Astrocyte (in vitro differentiated cells and primary cell): ENCODE measurements around the gene TRIM47. TPM values are rescaled to one million over a fixed set of nuclear protein-coding genes. Genes with fewer than 3 reads are reported as not detected.
A peak's percentile ranks its signal among the peaks of the same experiment; 100 is the strongest.

Source experiments
- DNase-seq: peaks from one replicate; pipeline ENCODE4 v3.0.0-alpha.2; 2010; ENCODE audit warnings: low read depth
- FAIRE-seq: peaks from 2 replicates; lab custom pipeline; 2011; peaks lifted over from hg19 to GRCh38; lab: Jason Lieb, UNC
- H2AFZ ChIP-seq: 2 replicates; pipeline ENCODE4 v1.6.0; 2012; ENCODE audit warnings: low read depth, low read length, inconsistent platforms
- H3K27ac ChIP-seq: 2 replicates; pipeline ENCODE4 v1.5.1; 2011; ENCODE audit warnings: low read depth, low read length, inconsistent platforms
- H3K27me3 ChIP-seq: 2 replicates; pipeline ENCODE4 v1.6.0; 2011; ENCODE audit warnings: low read length, inconsistent platforms; ENCODE audit not compliant: insufficient read depth
- H3K36me3 ChIP-seq: 2 replicates; pipeline ENCODE4 v1.5.1; 2011; ENCODE audit warnings: low read length, inconsistent platforms; ENCODE audit not compliant: insufficient read depth
- H3K4me1 ChIP-seq: 2 replicates; pipeline ENCODE4 v1.5.1; 2011; ENCODE audit warnings: low read length, inconsistent platforms; ENCODE audit not compliant: insufficient read depth
- H3K4me2 ChIP-seq: 2 replicates; pipeline ENCODE4 v1.6.0; 2012; ENCODE audit warnings: low read length, inconsistent platforms
- H3K4me3 ChIP-seq: 2 replicates; pipeline ENCODE4 v1.5.1; 2011; ENCODE audit warnings: low read depth, mild to moderate bottlenecking, low read length, inconsistent platforms; ENCODE audit not compliant: insufficient read depth
- H3K79me2 ChIP-seq: 2 replicates; pipeline ENCODE4 v1.6.0; 2012; ENCODE audit warnings: mild to moderate bottlenecking, low read length, inconsistent platforms; ENCODE audit not compliant: insufficient read depth
- H3K9ac ChIP-seq: 2 replicates; pipeline ENCODE4 v1.6.0; 2012; ENCODE audit warnings: mild to moderate bottlenecking, low read length, inconsistent platforms
- H3K9me3 ChIP-seq: 2 replicates; pipeline ENCODE4 v1.5.1; 2012; ENCODE audit warnings: low read depth, mild to moderate bottlenecking, low read length, inconsistent platforms; ENCODE audit not compliant: insufficient read depth
- H4K20me1 ChIP-seq: 2 replicates; pipeline ENCODE4 v1.6.0; 2012; ENCODE audit warnings: low read length, inconsistent platforms; ENCODE audit not compliant: insufficient read depth
- H3K27ac Mint-ChIP-seq: one replicate; pipeline ENCODE4 v1.8.0; 2021; ENCODE audit warnings: mild to moderate bottlenecking, mixed read lengths; ENCODE audit not compliant: unreplicated experiment
- H3K27me3 Mint-ChIP-seq: one replicate; pipeline ENCODE4 v1.8.0; 2021; ENCODE audit warnings: low read depth, mixed read lengths; ENCODE audit not compliant: unreplicated experiment
- H3K36me3 Mint-ChIP-seq: one replicate; pipeline ENCODE4 v1.8.0; 2021; ENCODE audit warnings: low read depth, mixed read lengths; ENCODE audit not compliant: unreplicated experiment
- H3K4me1 Mint-ChIP-seq: one replicate; pipeline ENCODE4 v1.8.0; 2021; ENCODE audit warnings: low read depth, mixed read lengths; ENCODE audit not compliant: unreplicated experiment
- H3K4me3 Mint-ChIP-seq: one replicate; pipeline ENCODE4 v1.8.0; 2021; ENCODE audit warnings: mild to moderate bottlenecking, moderate library complexity, mixed read lengths; ENCODE audit not compliant: unreplicated experiment
- H3K9me3 Mint-ChIP-seq: one replicate; pipeline ENCODE4 v1.8.0; 2021; ENCODE audit warnings: mild to moderate bottlenecking, mixed read lengths; ENCODE audit not compliant: unreplicated experiment
- EZH2 ChIP-seq: IDR thresholded peaks from 2 replicates; pipeline ENCODE4 v1.6.1; 2012; ENCODE audit warnings: mild to moderate bottlenecking, low read length, inconsistent platforms; ENCODE audit not compliant: insufficient read depth
- total RNA-seq: library from RNA; stranded (reverse); gene quantifications from 2 replicates; pipeline ENCODE4 v1.2.1, GENCODE V29; 2021
- TF ChIP-seq, protein P1 (sequence below): IDR thresholded peaks from 2 replicates; pipeline ENCODE4 v1.5.1; 2011; ENCODE audit warnings: low read depth, mild to moderate bottlenecking, inconsistent platforms, low read length, moderate library complexity; ENCODE audit not compliant: insufficient read depth

Gene TRIM47
- total RNA-seq, 1 donor from 2014 or later = 5.9 TPM

- H3K27ac Mint-ChIP-seq = no peak overlapping the region
- H3K27me3 ChIP-seq = no peaks in the 10 kb centered on the region
These were observed 31.5 kb upstream of the TRIM47 start for GRCh38 chr17:75909812-75910274.

GRCh38 chr17:75909051-75909811, 30.9 kb upstream of the TRIM47 start:
- Mint-ChIP-seq H3K4me1 (no peaks in the 10 kb centered on the region), H3K27ac (peak overlapping the region; percentile 27), H3K36me3 (peaks cover 1% of the 10 kb centered on the region), H3K4me3 (peak overlapping the region; percentile 50), H3K9me3 (no peaks in the 10 kb centered on the region), H3K27me3 (peaks cover 4% of the 10 kb centered on the region)
- H2AFZ ChIP-seq = no peak overlapping the region
- no peaks in the 10 kb centered on the region for H3K9me3 ChIP-seq
- no peaks in the 10 kb centered on the region for H4K20me1 ChIP-seq
- no peak overlapping the region for H3K4me2 ChIP-seq
- DNase-seq (no peak), FAIRE-seq (no peak)
- TF ChIP-seq, protein P1, sequence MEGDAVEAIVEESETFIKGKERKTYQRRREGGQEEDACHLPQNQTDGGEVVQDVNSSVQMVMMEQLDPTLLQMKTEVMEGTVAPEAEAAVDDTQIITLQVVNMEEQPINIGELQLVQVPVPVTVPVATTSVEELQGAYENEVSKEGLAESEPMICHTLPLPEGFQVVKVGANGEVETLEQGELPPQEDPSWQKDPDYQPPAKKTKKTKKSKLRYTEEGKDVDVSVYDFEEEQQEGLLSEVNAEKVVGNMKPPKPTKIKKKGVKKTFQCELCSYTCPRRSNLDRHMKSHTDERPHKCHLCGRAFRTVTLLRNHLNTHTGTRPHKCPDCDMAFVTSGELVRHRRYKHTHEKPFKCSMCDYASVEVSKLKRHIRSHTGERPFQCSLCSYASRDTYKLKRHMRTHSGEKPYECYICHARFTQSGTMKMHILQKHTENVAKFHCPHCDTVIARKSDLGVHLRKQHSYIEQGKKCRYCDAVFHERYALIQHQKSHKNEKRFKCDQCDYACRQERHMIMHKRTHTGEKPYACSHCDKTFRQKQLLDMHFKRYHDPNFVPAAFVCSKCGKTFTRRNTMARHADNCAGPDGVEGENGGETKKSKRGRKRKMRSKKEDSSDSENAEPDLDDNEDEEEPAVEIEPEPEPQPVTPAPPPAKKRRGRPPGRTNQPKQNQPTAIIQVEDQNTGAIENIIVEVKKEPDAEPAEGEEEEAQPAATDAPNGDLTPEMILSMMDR = no peak
- no peak for TF ChIP-seq EZH2
- H3K36me3 ChIP-seq = no peaks in the 10 kb centered on the region
- H3K27ac ChIP-seq = no peak overlapping the region
- no peaks in the 10 kb centered on the region for H3K4me1 ChIP-seq
- H3K9ac ChIP-seq = no peak overlapping the region
- peaks cover 2% of the 10 kb centered on the region for H3K79me2 ChIP-seq
- H3K4me3 ChIP-seq = no peak overlapping the region
- no peaks in the 10 kb centered on the region for H3K27me3 ChIP-seq

More at GRCh38 chr17:75909812-75910274, 31.5 kb upstream of the TRIM47 start:
- no peaks in the 10 kb centered on the region for H3K79me2 ChIP-seq
- peaks cover 2% of the 10 kb centered on the region for H3K36me3 Mint-ChIP-seq
- no peak overlapping the region for H2AFZ ChIP-seq
- H3K4me3 Mint-ChIP-seq = no peak overlapping the region
- H3K36me3 ChIP-seq = no peaks in the 10 kb centered on the region
- DNase-seq (no peak), FAIRE-seq (no peak)
- no peak overlapping the region for H3K9ac ChIP-seq
- H4K20me1 ChIP-seq = no peaks in the 10 kb centered on the region
- no peak for TF ChIP-seq EZH2
- TF ChIP-seq, protein P1 = no peak
- no peaks in the 10 kb centered on the region for H3K4me1 Mint-ChIP-seq
- H3K4me1 ChIP-seq = no peaks in the 10 kb centered on the region
- H3K27me3 Mint-ChIP-seq = peaks cover 4% of the 10 kb centered on the region
- H3K9me3 ChIP-seq = no peaks in the 10 kb centered on the region
- H3K9me3 Mint-ChIP-seq = no peaks in the 10 kb centered on the region
- no peak overlapping the region for H3K4me2 ChIP-seq
- no peak overlapping the region for H3K4me3 ChIP-seq
- H3K27ac ChIP-seq = no peak overlapping the region

- Mint-ChIP-seq H3K27ac (no peak overlapping the region), H3K4me1 (no peaks in the 10 kb centered on the region), H3K36me3 (no peaks in the 10 kb centered on the region), H3K9me3 (no peaks in the 10 kb centered on the region), H3K27me3 (peaks cover 2% of the 10 kb centered on the region), H3K4me3 (no peak overlapping the region)
- Histone ChIP-seq H3K4me2 (no peak overlapping the region), H3K9me3 (no peaks in the 10 kb centered on the region), H4K20me1 (no peaks in the 10 kb centered on the region), H3K79me2 (peaks cover 13% of the 10 kb centered on the region), H3K27me3 (no peaks in the 10 kb centered on the region), H3K4me1 (peaks cover 5% of the 10 kb centered on the region), H3K27ac (no peak overlapping the region), H3K36me3 (no peaks in the 10 kb centered on the region), H3K4me3 (no peak overlapping the region), H2AFZ (peak overlapping the region; percentile 10), H3K9ac (no peak overlapping the region)
- TF ChIP-seq, protein P1 = no peak
- DNase-seq = no peak
- no peak for FAIRE-seq
These were observed 29.8 kb upstream of the TRIM47 start for GRCh38 chr17:75908201-75908600.
